OCI-LY1 (cell line): ENCODE results near the gene HAND2.

Source experiments
- EZH2 ChIP-seq: fragments of 200-600 bp; sonication (generic), shearing (Covaris generic); IDR thresholded peaks from 2 replicates; pipeline ENCODE4 v1.8.0; 2017; ENCODE audit warnings: borderline replicate concordance, mixed run types, mild to moderate bottlenecking, antibody characterized with exemption, low read length, moderate library complexity, mixed read lengths
- TF ChIP-seq, protein P1 (sequence below): fragments of 200-600 bp; sonication (generic), shearing (Covaris generic); IDR thresholded peaks from 2 replicates; pipeline ENCODE4 v1.5.1; 2017; ENCODE audit warnings: mild to moderate bottlenecking, antibody characterized with exemption, low read length, moderate library complexity, mixed read lengths

DNA sequence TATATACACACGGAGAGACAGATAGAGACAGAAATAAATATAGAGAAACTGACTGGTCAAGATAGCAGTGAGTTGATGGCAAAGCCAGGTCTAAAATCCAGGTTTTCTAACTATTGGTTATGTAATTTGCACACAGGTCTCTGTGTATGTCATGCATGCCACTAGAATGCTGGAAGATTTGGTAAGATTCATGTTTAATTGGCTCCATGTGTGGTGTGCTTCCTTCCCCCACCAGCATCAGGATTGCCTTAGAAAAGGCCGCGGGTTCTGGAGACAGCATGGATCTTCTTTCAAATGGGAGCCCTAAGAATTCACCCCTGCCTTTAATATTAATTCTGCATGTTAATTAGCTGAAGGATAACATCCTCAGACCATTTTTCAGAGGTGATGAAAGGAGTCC, 31.3 kb downstream of the HAND2 start:
- TF ChIP-seq, protein P1, sequence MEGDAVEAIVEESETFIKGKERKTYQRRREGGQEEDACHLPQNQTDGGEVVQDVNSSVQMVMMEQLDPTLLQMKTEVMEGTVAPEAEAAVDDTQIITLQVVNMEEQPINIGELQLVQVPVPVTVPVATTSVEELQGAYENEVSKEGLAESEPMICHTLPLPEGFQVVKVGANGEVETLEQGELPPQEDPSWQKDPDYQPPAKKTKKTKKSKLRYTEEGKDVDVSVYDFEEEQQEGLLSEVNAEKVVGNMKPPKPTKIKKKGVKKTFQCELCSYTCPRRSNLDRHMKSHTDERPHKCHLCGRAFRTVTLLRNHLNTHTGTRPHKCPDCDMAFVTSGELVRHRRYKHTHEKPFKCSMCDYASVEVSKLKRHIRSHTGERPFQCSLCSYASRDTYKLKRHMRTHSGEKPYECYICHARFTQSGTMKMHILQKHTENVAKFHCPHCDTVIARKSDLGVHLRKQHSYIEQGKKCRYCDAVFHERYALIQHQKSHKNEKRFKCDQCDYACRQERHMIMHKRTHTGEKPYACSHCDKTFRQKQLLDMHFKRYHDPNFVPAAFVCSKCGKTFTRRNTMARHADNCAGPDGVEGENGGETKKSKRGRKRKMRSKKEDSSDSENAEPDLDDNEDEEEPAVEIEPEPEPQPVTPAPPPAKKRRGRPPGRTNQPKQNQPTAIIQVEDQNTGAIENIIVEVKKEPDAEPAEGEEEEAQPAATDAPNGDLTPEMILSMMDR, result no peak
- TF ChIP-seq EZH2, result no peak
